Gastrocnemius medialis (tissue), 4 donors: ENCODE results near the gene ZIC3. TPM values are rescaled to one million over a fixed set of nuclear protein-coding genes. Genes with fewer than 3 reads are reported as not detected.

Experiments
- ATAC-seq, 2 donors: fragments of 150-250 bp; one replicate each; pipeline ENCODE4 v1.9.1; 2016
- DNase-seq, 2 donors: peaks; one replicate each; pipeline ENCODE4 v3.0.0-alpha.2; 2019
- H3K27ac ChIP-seq, 4 donors: fragments of 200-600 bp; sonication (generic); 1 replicate in 1 of 4; 2 replicates in 3 of 4; pipeline ENCODE4 v1.5.1; 2016 to 2018; ENCODE audit warnings: mild to moderate bottlenecking in 2 of 4, moderate library complexity in 1 of 4
- H3K27me3 ChIP-seq, 3 donors: fragments of 200-600 bp; sonication (generic) in 2 of 3; 1 replicate in 1 of 3; 2 replicates in 2 of 3; pipeline versions ENCODE4 v1.5.1 to v1.6.0; 2016 to 2019; ENCODE audit warnings: mild to moderate bottlenecking in 1 of 3, moderate library complexity in 1 of 3
- H3K36me3 ChIP-seq, 2 donors: fragments of 200-600 bp; sonication (generic) in 1 of 2; one replicate each; pipeline ENCODE4 v1.5.1; 2017 to 2018
- H3K4me1 ChIP-seq, 2 donors: fragments of 200-600 bp; sonication (generic) in 1 of 2; one replicate each; pipeline ENCODE4 v1.5.1; 2016 to 2017; ENCODE audit warnings: mild to moderate bottlenecking in 2 of 2
- H3K4me3 ChIP-seq, 4 donors: fragments of 200-600 bp; sonication (generic) in 3 of 4; 1 replicate in 1 of 4; 2 replicates in 3 of 4; pipeline ENCODE4 v1.5.1; 2016 to 2019; ENCODE audit warnings: mild to moderate bottlenecking in 2 of 4
- H3K9me3 ChIP-seq, 3 donors: fragments of 200-600 bp; sonication (generic) in 2 of 3; 1 replicate in 1 of 3; 2 replicates in 2 of 3; pipeline ENCODE4 v1.5.1; 2016 to 2019
- CTCF ChIP-seq, 5 experiments: fragments of 450-650 bp in 3 of 5; fragments of 200-600 bp in 2 of 5; sonication (generic) in 2 of 5; IDR thresholded peaks in 4 of 5; conservative IDR thresholded peaks in 1 of 5; 1 replicate in 4 of 5; 2 replicates in 1 of 5; pipeline ENCODE4 v1.5.1; 2016 to 2019; ENCODE audit warnings: antibody characterized with exemption in 5 of 5, mild to moderate bottlenecking in 3 of 5, moderate library complexity in 3 of 5
- POLR2A ChIP-seq, 2 donors: fragments of 450-650 bp; IDR thresholded peaks; one replicate each; pipeline ENCODE4 v1.6.1; 2017; ENCODE audit warnings: antibody characterized with exemption in 2 of 2, mild to moderate bottlenecking in 2 of 2, moderate library complexity in 2 of 2
- in situ Hi-C, 4 donors: fragments of 200-750 bp; cut with MboI; loops; one replicate each; pipeline versions ENCODE4 v1.15.0 to v1.8.0; 2017; ENCODE audit warnings: low sequenced_read_pairs in 4 of 4
- intact Hi-C: fragments of 100-400 bp; cut with DNase I; formaldehyde crosslinking; loops from one replicate; pipeline ENCODE4 v1.15.1; 2023; ENCODE audit warnings: low total_unique reads
- total RNA-seq, 4 donors: library from RNA; depleted of rRNA; stranded (reverse); fragments of >200 nt; gene quantifications; one replicate each; pipeline versions ENCODE4 v1.1.0 to v1.2.3, GENCODE V29; 2016

ZIC3 gene
- total RNA-seq, 4 donors from 2014 or later: not detected

- H3K27me3 ChIP-seq: peaks cover 75 to 92% (median 91%) of the 10 kb centered on the region in 3 donors
- ATAC-seq (no peak), DNase-seq (no peak)
- H3K4me1 ChIP-seq: peaks cover 0 to 6% of the 10 kb centered on the region in 2 donors
- H3K4me3 ChIP-seq: no peak overlapping the region
- intact Hi-C loops: no loop called here
- no peaks in the 10 kb centered on the region for H3K36me3 ChIP-seq
- TF ChIP-seq CTCF (IDR thresholded peaks at IDR 0.05 in 4 of 5, conservative IDR thresholded peaks at IDR 0.05 in 1 of 5): no peak
- TF ChIP-seq POLR2A (IDR thresholded peaks at IDR 0.05): no peak
- in situ Hi-C loops: no loop called here
- no peaks in the 10 kb centered on the region for H3K9me3 ChIP-seq
- no peak overlapping the region for H3K27ac ChIP-seq
Measured at GRCh38 chrX:137567682-137568232, 1.8 kb downstream of the ZIC3 start.

DNA sequence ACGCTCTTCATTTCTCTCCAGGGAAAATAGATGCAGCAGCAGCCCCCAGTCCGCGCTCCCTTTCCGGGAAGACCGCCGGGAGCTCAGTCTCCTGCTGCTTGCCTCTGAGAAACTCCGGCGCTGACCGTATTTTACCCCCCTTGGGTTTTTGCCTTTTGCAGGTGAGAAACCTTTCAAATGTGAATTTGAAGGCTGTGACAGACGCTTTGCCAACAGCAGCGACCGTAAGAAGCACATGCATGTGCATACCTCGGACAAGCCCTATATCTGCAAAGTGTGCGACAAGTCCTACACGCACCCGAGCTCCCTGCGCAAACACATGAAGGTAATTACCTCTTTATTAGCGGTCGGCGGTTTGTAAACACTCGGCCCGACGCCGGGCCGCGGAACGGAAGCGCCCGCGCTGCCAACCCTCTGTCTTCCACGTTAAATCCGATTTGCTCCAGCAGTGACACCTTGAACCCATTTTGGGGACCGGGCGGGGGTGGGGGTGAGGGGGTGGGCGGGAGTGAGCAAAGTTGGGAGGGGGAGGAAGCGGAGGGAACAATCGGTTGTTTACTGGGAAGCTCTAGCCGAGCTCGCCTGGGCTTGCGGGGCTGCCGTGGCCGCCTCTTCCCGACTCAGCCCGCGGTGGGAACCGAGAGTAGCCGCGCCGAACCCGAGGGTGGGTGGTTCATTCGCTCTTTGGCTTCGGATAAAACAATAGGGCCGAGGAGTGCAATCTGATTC, 3.0 kb downstream of the ZIC3 start:
- in situ Hi-C loops (no loop called here), intact Hi-C loops (no loop called here)
- H3K9me3 ChIP-seq: no peaks in the 10 kb centered on the region
- H3K4me3 ChIP-seq: no peak overlapping the region
- TF ChIP-seq POLR2A (IDR thresholded peaks at IDR 0.05) (no peak), CTCF (IDR thresholded peaks at IDR 0.05 in 4 of 5, conservative IDR thresholded peaks at IDR 0.05 in 1 of 5) (no peak)
- no peak for ATAC-seq
- no peak for DNase-seq
- H3K36me3 ChIP-seq: no peaks in the 10 kb centered on the region
- peaks cover 0 to 6% of the 10 kb centered on the region in 2 donors for H3K4me1 ChIP-seq
- peaks cover 74 to 91% (median 89%) of the 10 kb centered on the region in 3 donors for H3K27me3 ChIP-seq
- H3K27ac ChIP-seq: no peak overlapping the region

DNA sequence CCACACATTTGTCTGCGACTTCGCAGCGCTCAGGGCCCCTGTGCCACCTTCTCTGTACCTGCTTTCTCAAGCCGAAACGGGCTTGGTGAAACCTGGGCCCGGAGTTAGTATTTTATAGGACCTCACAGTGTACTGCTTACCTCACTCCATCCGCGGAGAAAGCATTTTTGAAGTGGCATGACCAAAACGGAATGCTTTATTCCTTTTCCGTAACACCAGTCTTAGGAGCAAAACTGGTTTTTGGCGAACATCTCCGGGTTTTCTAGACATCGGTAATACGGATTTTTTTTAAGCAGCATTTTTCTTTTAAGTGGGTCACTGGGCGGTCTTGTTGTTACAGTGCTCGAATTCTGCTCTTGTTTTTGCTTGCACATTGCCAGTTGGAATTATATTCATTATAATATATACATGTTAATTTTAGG, 3.6 kb downstream of the ZIC3 start:
- Histone ChIP-seq H3K9me3 (no peaks in the 10 kb centered on the region), H3K36me3 (no peaks in the 10 kb centered on the region), H3K27ac (no peak overlapping the region), H3K27me3 (peaks cover 70 to 91% (median 90%) of the 10 kb centered on the region in 3 donors), H3K4me3 (no peak overlapping the region), H3K4me1 (peaks cover 0 to 6% of the 10 kb centered on the region in 2 donors)
- TF ChIP-seq POLR2A (IDR thresholded peaks at IDR 0.05): no peak
- TF ChIP-seq CTCF (IDR thresholded peaks at IDR 0.05 in 4 of 5, conservative IDR thresholded peaks at IDR 0.05 in 1 of 5): no peak
- in situ Hi-C loops: no loop called here
- intact Hi-C loops: no loop called here
- no peak for DNase-seq
- ATAC-seq: no peak

- Histone ChIP-seq H3K9me3 (no peaks in the 10 kb centered on the region), H3K4me1 (no peaks in the 10 kb centered on the region), H3K36me3 (no peaks in the 10 kb centered on the region), H3K4me3 (no peak overlapping the region), H3K27me3 (peaks cover 55 to 80% (median 74%) of the 10 kb centered on the region in 3 donors), H3K27ac (no peak overlapping the region)
- TF ChIP-seq POLR2A (IDR thresholded peaks at IDR 0.05) (no peak), CTCF (IDR thresholded peaks at IDR 0.05 in 4 of 5, conservative IDR thresholded peaks at IDR 0.05 in 1 of 5) (no peak)
- DNase-seq: no peak
- no peak for ATAC-seq
- in situ Hi-C loops (no loop called here), intact Hi-C loops (no loop called here)
Measured at GRCh38 chrX:137573324-137574101, 7.6 kb downstream of the ZIC3 start.
